Measurements from ENCODE around the gene AFF1. TPM values are rescaled to one million over a fixed set of nuclear protein-coding genes. Genes with fewer than 3 reads are reported as not detected.

The AFF1 gene
- total and polyA plus RNA-seq, 4 donors = 4.8 to 107 (median 57.3) TPM

DNA sequence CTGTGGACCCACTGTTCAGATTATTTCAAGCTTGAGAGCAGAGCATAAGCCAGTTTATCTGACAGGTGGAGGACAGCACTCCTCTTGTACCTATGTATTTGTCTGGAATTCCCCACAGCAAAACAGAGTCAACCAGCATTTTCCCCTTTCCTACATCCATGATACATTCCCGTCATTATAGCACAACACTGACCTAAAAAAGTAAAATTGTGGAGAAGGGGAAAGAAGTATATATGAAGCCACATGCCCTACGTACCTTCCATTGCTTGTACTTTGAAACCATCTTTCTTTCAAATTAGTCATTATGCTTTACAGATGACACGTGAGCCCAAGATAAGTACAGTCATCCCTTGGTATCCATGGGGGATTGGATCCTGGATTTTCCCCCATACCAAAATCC lies 212.3 kb downstream of the AFF1 start:
- no peak overlapping the region for H3K27ac ChIP-seq (ENCODE audit: low read depth in 1 of 2, low read length in 2 of 2)
- H3K36me3 ChIP-seq (ENCODE audit: control insufficient read depth in 1 of 2, insufficient read depth in 2 of 2, low read length in 1 of 2) = no peaks in the 10 kb centered on the region
- no peaks in the 10 kb centered on the region for H3K9me3 ChIP-seq (ENCODE audit: control insufficient read depth, low read length)
- DNase-seq (no peak), ATAC-seq (ENCODE audit: low FRiP score) (no peak)
- H3K27me3 ChIP-seq (ENCODE audit: control insufficient read depth in 1 of 2, insufficient read depth in 2 of 2, low read length in 1 of 2) = no peaks in the 10 kb centered on the region
- 78 to 81% methylated on average over 3 of the region's 3 CpGs for WGBS, 2 donors
- H3K4me1 ChIP-seq (ENCODE audit: control insufficient read depth in 1 of 2, insufficient read depth in 2 of 2, low read length in 2 of 2) = no peaks in the 10 kb centered on the region
- no peak overlapping the region for H3K4me3 ChIP-seq (ENCODE audit: low read length in 2 of 2)
- intact Hi-C loops (cut with DNase I) = no loop called here

DNA sequence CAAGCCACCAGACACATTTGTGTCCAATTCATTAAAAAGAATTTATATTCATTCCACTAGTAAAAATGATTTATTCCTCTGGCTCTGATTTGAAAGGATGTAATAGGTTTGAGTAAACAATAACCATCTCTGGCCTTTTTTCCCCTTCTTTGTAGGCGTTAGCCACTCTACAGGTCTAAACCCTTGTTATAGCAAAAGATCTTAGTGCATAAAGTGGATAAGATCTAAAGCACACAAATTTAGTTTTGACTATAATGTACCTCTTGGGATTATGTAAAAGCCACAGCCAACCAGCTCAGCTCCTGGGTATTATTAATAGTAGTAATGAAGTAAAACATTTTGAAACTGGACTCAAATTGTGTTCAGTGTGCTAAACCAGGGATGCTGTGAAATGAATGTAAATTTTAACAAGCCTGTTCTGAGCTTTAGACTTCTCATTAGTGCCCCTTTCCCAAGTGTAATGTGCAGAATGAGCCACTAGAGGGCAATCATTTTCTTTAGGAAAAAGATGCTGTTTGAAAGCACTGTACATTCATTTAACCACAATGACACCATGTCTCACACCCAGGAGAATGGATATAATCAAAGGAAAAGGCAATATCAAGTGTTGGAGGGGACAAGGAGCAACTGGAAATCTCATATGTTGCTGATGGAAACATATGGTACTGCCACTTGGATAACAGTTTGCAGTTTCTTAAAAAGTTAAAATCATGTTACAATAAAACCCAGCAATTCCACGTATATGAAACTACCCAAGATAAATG lies 215.9 kb downstream of the AFF1 start:
- Histone ChIP-seq H3K4me3 (ENCODE audit: low read length in 2 of 2) (no peak overlapping the region), H3K27ac (ENCODE audit: low read depth in 1 of 2, low read length in 2 of 2) (no peak overlapping the region), H3K27me3 (ENCODE audit: control insufficient read depth in 1 of 2, insufficient read depth in 2 of 2, low read length in 1 of 2) (no peaks in the 10 kb centered on the region), H3K36me3 (ENCODE audit: control insufficient read depth in 1 of 2, insufficient read depth in 2 of 2, low read length in 1 of 2) (no peaks in the 10 kb centered on the region), H3K9me3 (ENCODE audit: control insufficient read depth, low read length) (no peaks in the 10 kb centered on the region), H3K4me1 (ENCODE audit: control insufficient read depth in 1 of 2, insufficient read depth in 2 of 2, low read length in 2 of 2) (no peaks in the 10 kb centered on the region)
- DNase-seq (no peak), ATAC-seq (ENCODE audit: low FRiP score) (peak; percentile 80)
- 33 to 46% methylated on average over 2 of the region's 2 CpGs for WGBS, 2 donors
- intact Hi-C loops (cut with DNase I) = loop anchor here (1.0 to 2.0 kb wide), 2 partner anchors 86 kb away; no protein-coding TSS in a partner anchor

DNA sequence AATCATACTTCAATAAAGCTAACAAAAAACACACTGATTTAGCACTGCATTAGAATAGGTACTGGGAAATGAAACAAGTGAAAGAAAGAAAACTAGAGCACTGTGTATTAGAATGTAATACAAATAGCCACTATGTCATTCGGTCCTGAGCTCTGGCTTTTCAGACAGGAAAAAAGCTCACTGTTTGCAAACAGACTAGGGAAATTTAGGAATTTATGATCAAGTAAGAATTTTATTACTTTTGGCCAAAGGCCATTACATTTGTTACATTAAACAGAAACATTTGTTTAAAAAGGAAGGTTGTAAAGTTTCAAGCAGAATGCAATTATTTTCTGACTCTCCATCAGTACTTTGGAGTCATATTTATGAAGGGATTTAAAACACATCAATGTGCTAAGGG lies 216.9 kb downstream of the AFF1 start:
- H3K36me3 ChIP-seq (ENCODE audit: control insufficient read depth in 1 of 2, insufficient read depth in 2 of 2, low read length in 1 of 2) = no peaks in the 10 kb centered on the region
- DNase-seq (no peak), ATAC-seq (ENCODE audit: low FRiP score) (no peak)
- intact Hi-C loops (cut with DNase I) = loop anchor here in 1 of 2 donors (2.0 kb wide), 1 partner anchor 85 kb away; no protein-coding TSS in a partner anchor
- H3K27ac ChIP-seq (ENCODE audit: low read depth in 1 of 2, low read length in 2 of 2) = no peak overlapping the region
- no peaks in the 10 kb centered on the region for H3K4me1 ChIP-seq (ENCODE audit: control insufficient read depth in 1 of 2, insufficient read depth in 2 of 2, low read length in 2 of 2)
- no peaks in the 10 kb centered on the region for H3K27me3 ChIP-seq (ENCODE audit: control insufficient read depth in 1 of 2, insufficient read depth in 2 of 2, low read length in 1 of 2)
- WGBS, 2 donors = 15 to 29% methylated on average over 1 of the region's 1 CpG
- no peaks in the 10 kb centered on the region for H3K9me3 ChIP-seq (ENCODE audit: control insufficient read depth, low read length)
- H3K4me3 ChIP-seq (ENCODE audit: low read length in 2 of 2) = no peak overlapping the region

DNA sequence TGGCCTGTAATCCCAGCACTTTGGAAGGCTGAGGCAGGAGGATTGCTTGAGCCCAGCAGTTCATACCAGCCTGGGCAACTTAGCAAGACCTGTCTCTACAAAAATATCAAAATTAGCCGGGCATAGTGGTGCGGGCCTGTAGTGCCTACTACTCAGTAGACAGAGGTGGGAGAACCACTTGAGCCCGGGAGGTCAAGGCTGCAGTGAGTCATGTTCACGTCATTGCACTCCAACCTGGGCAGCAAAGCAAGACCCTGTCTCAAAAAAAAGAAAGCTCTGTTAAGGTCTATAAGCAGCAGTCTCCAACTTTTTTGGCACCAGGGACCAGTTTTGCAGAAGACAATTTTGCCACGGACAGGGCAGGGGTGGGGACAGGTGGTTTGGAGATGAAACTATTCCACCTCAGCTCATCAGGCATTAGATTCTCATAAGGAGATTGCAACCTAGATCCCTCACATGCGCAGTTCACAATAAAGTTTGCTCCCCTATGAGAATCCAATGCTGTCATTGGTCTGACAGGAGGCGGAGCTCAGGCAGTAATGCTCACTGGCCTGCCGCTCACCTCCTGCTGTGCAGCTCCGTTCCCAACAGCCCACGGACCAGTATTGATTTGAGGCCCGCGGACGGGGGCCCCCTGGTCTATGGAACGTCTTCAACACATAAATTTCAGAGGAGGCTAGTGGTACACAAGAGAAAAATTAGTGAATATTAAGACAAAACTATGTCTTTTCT lies 217.7 kb downstream of the AFF1 start:
- no peak for DNase-seq
- WGBS, 2 donors = 81 to 85% methylated on average over 14 of the region's 14 CpGs
- Histone ChIP-seq H3K36me3 (ENCODE audit: control insufficient read depth in 1 of 2, insufficient read depth in 2 of 2, low read length in 1 of 2) (no peaks in the 10 kb centered on the region), H3K27ac (ENCODE audit: low read depth in 1 of 2, low read length in 2 of 2) (no peak overlapping the region), H3K4me3 (ENCODE audit: low read length in 2 of 2) (no peak overlapping the region), H3K9me3 (ENCODE audit: control insufficient read depth, low read length) (no peaks in the 10 kb centered on the region), H3K27me3 (ENCODE audit: control insufficient read depth in 1 of 2, insufficient read depth in 2 of 2, low read length in 1 of 2) (no peaks in the 10 kb centered on the region), H3K4me1 (ENCODE audit: control insufficient read depth in 1 of 2, insufficient read depth in 2 of 2, low read length in 2 of 2) (no peaks in the 10 kb centered on the region)
- intact Hi-C loops (cut with DNase I) = no loop called here
- no peak for ATAC-seq (ENCODE audit: low FRiP score)

DNA sequence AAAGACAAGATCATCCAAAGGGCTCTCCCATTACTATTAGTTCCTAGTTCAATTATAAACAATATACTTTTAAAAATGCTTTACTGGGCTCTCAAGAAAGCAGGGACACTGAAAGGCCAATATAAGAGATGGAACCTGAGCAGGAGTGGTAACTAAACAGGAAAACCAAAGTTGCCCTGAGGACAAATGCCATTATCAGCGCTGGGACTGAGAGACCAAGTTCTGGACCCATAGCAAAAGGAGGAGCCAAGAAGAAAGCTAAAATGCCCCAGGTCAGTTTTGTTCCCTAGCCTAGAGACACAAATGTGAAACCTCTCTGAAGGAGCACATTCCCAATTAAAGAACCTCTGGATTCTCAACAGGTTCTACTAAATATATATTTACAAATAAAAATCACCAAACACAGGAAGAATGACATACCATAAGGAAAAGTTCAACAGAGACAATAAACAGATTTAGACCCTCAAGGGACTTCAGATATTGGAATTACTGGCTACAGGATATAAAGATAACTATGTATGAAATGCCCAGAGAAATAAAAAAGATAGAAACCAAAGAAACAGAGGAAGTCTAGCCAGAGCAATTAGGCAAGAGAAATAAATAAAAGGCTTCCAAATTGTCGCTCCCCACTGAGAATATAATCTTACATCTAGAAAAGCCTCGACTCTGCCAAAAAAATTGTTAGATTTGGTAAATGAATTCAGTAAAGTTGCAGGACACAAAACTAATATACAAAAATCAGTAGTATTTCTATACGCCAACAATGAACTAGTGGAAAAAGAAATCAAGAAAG lies 218.5 kb downstream of the AFF1 start:
- intact Hi-C loops (cut with DNase I) = no loop called here
- Histone ChIP-seq H3K4me3 (ENCODE audit: low read length in 2 of 2) (no peak overlapping the region), H3K4me1 (ENCODE audit: control insufficient read depth in 1 of 2, insufficient read depth in 2 of 2, low read length in 2 of 2) (no peaks in the 10 kb centered on the region), H3K27me3 (ENCODE audit: control insufficient read depth in 1 of 2, insufficient read depth in 2 of 2, low read length in 1 of 2) (no peaks in the 10 kb centered on the region), H3K9me3 (ENCODE audit: control insufficient read depth, low read length) (no peaks in the 10 kb centered on the region), H3K36me3 (ENCODE audit: control insufficient read depth in 1 of 2, insufficient read depth in 2 of 2, low read length in 1 of 2) (no peaks in the 10 kb centered on the region), H3K27ac (ENCODE audit: low read depth in 1 of 2, low read length in 2 of 2) (no peak overlapping the region)
- DNase-seq (no peak), ATAC-seq (ENCODE audit: low FRiP score) (no peak)
- 82 to 83% methylated on average over 4 of the region's 4 CpGs for WGBS, 2 donors

DNA sequence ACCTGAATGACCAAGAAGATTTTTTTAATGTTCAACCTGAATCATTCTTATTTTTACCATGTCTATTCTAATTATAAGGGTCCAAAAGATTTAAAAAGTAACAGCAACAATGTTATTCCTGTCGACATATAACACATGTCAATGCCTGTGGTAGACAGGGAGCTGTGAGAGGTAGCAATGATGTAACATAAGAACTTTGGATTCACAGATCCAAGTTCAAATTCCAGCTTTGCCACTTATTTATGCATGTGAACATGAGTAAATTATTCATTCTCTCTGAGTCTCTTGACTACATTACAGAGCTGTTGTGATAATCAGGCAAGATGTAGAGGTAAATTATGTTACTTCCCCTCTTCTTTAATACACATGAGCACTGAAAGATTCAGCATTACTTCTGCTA lies 231.1 kb downstream of the AFF1 start:
- Histone ChIP-seq H3K27me3 (ENCODE audit: control insufficient read depth in 1 of 2, insufficient read depth in 2 of 2, low read length in 1 of 2) (no peaks in the 10 kb centered on the region), H3K36me3 (ENCODE audit: control insufficient read depth in 1 of 2, insufficient read depth in 2 of 2, low read length in 1 of 2) (peaks cover 0 to 2% of the 10 kb centered on the region in 2 donors), H3K4me1 (ENCODE audit: control insufficient read depth in 1 of 2, insufficient read depth in 2 of 2, low read length in 2 of 2) (no peaks in the 10 kb centered on the region), H3K27ac (ENCODE audit: low read depth in 1 of 2, low read length in 2 of 2) (no peak overlapping the region), H3K9me3 (ENCODE audit: control insufficient read depth, low read length) (no peaks in the 10 kb centered on the region), H3K4me3 (ENCODE audit: low read length in 2 of 2) (no peak overlapping the region)
- DNase-seq (no peak), ATAC-seq (ENCODE audit: low FRiP score) (no peak)
- WGBS, 2 donors = 93 to 94% methylated on average over 1 of the region's 1 CpG
- intact Hi-C loops (cut with DNase I) = no loop called here

DNA sequence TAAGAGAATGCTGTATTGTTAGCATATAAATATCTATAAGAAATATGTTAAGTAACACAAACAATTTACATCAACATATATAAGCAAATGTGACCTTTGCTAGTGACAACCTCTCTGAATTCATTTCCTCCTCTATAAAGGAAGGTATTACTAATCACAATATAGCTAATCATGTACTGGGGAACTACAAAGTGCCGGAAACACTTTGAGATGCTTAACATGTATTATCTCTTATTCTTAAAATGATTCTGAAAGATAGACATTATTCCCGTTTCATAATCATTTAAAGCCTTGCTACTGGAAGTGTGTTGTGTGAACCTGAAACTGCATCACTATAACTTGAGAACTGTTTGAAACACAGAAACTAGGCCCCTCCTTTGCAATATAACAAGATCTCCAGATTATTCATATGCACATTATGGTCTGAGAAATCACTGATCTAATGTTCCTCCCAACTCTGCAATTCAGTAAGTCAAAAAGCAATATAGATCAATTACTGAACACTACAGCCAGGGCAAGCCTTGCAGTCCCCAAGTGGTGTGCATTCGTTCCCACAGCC lies 231.6 kb downstream of the AFF1 start:
- H3K4me3 ChIP-seq (ENCODE audit: low read length in 2 of 2) = no peak overlapping the region
- 94 to 96% methylated on average over 3 of the region's 3 CpGs for WGBS, 2 donors
- H3K27me3 ChIP-seq (ENCODE audit: control insufficient read depth in 1 of 2, insufficient read depth in 2 of 2, low read length in 1 of 2) = no peaks in the 10 kb centered on the region
- intact Hi-C loops (cut with DNase I) = no loop called here
- H3K9me3 ChIP-seq (ENCODE audit: control insufficient read depth, low read length) = no peaks in the 10 kb centered on the region
- no peak overlapping the region for H3K27ac ChIP-seq (ENCODE audit: low read depth in 1 of 2, low read length in 2 of 2)
- ATAC-seq (ENCODE audit: low FRiP score) = no peak
- H3K4me1 ChIP-seq (ENCODE audit: control insufficient read depth in 1 of 2, insufficient read depth in 2 of 2, low read length in 2 of 2) = no peaks in the 10 kb centered on the region
- H3K36me3 ChIP-seq (ENCODE audit: control insufficient read depth in 1 of 2, insufficient read depth in 2 of 2, low read length in 1 of 2) = peaks cover 0 to 2% of the 10 kb centered on the region in 2 donors
- no peak for DNase-seq

DNA sequence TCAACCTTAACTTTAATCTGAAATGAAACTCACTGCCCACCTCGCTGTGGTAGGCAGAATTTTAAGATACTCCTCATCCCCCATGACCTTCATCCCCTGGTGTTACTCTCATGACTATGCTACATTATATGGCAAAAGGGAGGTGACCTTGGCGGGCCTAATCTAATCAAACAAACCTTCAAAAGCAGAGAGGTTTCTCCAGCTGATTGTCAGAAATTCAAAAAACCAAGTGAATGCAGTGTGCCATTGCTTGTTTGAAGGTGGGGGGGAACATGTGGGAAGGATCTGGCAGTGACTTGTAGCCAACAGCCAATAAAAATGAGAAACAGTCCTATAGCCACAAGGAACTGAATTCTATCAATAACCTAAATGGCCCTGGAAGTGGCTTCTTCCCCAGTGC lies 237.1 kb downstream of the AFF1 start:
- H3K9me3 ChIP-seq (ENCODE audit: control insufficient read depth, low read length) = no peaks in the 10 kb centered on the region
- H3K4me3 ChIP-seq (ENCODE audit: low read length in 2 of 2) = no peak overlapping the region

More for the DNA sequence above, 237.1 kb downstream of the AFF1 start:
- ATAC-seq (ENCODE audit: low FRiP score) (no peak), DNase-seq (no peak)
- H3K27ac ChIP-seq (ENCODE audit: low read depth in 1 of 2, low read length in 2 of 2) = no peak overlapping the region
- no peaks in the 10 kb centered on the region for H3K27me3 ChIP-seq (ENCODE audit: control insufficient read depth in 1 of 2, insufficient read depth in 2 of 2, low read length in 1 of 2)
- intact Hi-C loops (cut with DNase I) = no loop called here
- H3K36me3 ChIP-seq (ENCODE audit: control insufficient read depth in 1 of 2, insufficient read depth in 2 of 2, low read length in 1 of 2) = peaks cover 3 to 4% of the 10 kb centered on the region in 2 donors
- no peaks in the 10 kb centered on the region for H3K4me1 ChIP-seq (ENCODE audit: control insufficient read depth in 1 of 2, insufficient read depth in 2 of 2, low read length in 2 of 2)
- WGBS, 2 donors = 96 to 100% methylated on average over 2 of the region's 2 CpGs
